NCI-H1048 (cell line): ENCODE measurements around the gene TTC19.
A peak's percentile ranks its signal among the peaks of the same experiment; 100 is the strongest.

ENCODE experiments used
- DNase-seq: peaks from one replicate; lab custom pipeline; 2025; lab: John Stamatoyannopoulos, UW

TTC19 gene, protein sequence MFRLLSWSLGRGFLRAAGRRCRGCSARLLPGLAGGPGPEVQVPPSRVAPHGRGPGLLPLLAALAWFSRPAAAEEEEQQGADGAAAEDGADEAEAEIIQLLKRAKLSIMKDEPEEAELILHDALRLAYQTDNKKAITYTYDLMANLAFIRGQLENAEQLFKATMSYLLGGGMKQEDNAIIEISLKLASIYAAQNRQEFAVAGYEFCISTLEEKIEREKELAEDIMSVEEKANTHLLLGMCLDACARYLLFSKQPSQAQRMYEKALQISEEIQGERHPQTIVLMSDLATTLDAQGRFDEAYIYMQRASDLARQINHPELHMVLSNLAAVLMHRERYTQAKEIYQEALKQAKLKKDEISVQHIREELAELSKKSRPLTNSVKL

DNA sequence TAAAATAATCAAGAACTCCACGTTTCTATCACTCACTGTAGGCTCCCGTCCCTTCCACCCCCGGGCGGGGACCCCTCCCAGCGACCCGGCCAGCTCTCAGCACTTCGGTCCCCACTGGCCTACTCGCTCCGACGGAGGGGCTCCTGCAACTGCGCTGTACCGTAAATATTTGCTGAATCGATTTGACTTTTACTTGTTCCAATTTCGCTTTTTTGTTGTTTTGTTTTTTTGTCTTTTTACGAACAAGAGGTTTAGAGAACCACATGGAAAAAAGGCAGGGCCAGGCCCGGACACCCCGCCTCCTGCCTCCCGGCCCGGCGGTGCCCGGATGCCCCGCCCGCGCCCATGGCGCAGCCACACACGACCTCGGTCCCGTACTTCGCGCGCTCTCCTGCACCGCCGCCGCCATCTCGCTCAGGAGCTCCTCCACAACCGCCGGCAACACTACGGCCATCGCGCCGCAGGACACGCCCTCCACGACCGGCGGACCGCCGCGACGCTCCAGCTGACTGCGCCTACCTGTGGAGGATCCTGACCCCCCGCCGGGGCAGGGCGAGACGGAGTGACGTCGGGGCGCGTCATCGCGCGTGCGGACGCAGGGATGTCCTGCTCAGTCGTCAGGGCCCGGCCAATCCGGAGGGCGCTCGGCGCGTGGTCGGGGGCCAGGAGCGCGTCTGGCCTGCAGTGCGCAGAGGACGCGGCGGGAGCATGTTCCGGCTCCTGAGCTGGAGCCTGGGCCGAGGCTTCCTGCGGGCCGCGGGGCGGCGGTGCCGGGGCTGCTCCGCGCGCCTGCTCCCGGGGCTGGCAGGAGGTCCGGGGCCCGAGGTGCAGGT is at the start of gene TTC19, which contains the start of gene ZSWIM7:
Gene TTC19, plus strand, starts transcription at position 684 of the 833 bp plus-strand sequence. Its CDS starts 25 bp downstream, at position 709.
Gene ZSWIM7, minus strand, starts transcription at position 564 of the 833 bp plus-strand sequence. Its CDS starts 110 bp downstream, at position 454.
- peak; percentile 95 for DNase-seq

DNA sequence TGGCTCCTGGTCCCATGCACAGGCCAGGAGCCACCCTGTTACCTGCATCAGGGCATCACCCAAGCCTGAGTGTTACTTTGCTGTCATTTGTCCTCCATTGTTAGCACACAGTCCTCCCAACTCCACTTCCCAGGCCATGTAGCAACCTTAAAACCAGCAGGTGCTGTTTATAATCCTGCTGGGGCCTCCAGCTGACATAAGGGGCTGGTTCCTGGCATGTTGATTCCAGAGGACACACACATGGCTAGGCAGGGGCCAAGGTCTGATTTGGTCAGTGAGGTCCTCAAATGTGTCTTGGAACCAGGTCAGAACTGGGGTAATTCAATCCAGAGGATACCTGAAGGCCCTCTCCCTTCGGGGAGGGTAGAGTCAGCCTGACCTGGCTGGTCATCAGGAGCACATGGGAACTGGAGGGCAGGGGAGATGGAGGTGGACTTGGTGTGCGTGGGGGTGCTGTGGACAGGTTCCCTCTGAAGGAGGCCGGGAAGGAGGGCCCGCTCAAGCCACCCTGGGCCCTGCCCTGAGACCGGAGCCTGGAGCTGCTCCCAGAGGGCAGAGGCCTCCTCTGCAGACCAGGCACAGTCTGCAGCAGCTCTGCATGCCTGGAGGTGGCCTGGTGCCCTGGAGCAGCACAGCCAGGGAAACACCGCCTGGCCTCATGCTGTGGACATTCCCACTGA is 48.1 kb upstream of the TTC19 start:
- DNase-seq: no peak

DNA sequence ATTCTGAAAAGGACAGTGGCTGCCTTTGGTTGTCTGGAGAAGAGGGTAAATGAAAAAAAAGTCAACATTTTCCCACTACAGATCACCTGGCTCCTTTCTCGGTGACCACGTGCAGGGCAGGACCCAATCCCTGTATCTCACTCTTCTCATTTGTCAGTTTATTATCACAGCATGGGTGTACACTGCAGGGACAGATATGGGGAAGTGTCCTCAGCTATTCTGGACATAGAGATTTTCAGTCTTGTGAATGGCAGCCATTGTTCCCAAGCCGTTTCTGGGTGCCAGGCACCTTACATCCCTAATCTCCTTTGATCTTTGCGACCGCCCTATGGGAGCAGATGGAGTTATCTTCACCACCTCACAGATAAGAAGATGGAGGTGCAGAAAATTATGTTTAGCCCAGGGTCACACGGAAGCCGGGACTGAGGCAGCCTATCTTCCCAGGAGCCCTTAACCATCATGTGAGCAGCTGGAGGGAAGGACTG is 47.5 kb upstream of the TTC19 start:
- DNase-seq: no peak

DNA sequence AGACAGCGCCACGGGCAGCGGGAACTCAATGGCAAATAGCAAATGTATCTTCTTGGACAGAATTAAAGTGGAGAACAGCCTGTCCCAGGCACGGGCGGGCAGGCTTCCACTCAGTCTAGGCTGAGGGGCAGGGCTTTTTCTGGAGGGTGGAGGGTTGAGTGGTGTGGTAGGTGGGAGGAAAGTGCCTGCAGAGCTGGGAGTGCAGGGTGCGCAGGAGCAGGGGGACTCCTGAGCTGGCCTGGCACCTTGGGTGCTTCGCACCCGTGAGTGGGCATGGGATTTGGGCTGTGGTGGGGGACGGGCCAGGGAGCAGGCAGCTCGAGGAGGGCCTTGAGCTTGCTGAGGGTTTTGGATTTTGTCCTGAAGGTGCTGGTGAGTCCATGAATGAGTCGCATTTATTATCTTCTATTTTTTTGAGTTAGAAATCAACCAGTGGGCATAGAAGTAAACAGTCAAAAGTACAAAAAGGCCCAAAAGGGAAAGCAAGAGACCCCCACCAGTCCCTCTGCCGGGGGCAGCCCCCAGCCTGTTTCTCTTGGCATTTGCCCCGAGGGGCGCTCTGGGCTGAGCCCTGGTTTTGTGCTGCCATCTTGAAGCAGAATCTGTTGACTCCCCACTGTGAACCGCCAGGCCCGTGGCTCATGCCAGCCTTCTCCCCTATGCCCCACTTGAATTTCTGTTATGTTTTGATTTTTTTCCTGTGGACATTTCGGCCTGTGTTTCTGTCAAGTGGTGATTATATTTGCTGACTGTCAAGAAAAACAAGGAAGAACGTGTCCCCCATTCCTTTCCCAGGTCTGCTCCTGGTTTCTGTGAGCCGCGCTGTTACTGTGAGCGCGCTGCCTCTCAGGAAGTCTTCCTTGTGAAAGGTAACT is 46.5 kb upstream of the TTC19 start:
- no peak for DNase-seq

DNA sequence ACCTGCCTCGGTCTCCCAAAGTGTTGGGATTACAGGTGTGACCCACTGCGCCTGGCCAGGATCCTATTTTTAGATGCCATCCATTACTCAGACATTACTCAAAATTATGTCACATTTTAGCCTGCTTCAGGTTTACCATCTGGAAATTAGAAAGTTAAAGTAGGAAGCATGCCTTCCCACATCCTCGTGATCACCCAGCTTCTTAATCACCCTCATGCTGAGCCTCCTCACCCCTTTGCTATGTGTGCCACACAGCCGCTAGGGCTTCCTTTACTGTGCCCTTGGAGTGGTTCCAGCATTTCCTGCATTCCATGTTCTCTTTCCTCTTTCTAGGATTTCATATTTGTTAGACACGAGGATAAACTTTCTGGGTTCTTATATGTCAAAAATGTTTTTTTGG is 45.4 kb upstream of the TTC19 start:
- DNase-seq: no peak

DNA sequence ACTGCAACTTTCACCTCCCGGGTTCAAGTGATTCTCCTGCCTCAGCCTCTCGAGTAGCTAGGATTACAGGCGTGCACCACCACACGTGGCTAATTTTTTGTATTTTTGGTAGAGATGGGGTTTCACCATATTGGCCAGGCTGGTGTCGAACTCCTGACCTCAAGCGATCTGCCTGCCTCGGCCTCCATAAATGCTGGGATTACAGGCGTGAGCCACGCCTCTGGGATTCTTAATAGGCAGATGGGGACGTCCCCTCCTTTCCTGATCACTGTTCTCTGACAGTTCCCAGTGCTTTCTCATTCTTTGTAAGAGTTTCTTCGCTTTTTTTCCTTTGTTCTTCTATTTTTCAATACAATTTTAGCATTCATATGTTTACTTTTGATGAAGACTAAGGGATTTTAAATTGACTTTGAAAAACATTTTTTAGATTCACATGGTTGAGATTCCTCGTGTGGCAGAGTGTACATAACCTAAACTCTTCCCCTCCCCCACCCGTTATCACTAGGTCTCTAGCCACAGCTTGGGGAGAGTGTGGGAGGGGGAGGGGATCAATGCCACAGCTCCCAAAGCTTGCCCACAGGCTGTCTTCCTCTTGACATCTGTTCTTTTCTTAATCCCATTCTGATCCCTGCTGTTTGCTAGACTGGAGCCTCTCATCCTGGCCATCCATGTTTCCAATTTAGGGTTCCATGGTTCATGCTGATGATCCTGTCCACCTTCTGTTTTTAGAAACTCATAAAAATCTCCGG is 43.7 kb upstream of the TTC19 start:
- DNase-seq: no peak

DNA sequence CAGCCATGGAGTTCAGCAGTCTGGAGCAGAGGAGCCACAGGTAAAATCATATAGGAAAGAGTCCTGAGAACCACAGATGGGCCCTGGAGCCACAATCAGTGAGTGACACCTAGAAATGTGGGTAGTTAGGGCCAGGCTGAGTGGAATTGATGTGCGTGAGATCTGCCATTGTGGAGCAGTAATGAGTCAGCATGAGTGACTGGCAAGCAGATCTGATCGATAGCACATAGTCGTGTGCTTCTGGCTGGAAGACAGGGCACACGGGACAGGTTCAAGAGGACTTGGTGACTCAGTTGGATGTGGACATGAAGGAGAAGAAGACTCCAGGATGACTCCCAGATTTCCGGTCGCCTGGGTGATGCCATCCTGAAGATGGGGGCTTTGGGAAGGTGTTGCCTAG is 42.4 kb upstream of the TTC19 start:
- no peak for DNase-seq

DNA sequence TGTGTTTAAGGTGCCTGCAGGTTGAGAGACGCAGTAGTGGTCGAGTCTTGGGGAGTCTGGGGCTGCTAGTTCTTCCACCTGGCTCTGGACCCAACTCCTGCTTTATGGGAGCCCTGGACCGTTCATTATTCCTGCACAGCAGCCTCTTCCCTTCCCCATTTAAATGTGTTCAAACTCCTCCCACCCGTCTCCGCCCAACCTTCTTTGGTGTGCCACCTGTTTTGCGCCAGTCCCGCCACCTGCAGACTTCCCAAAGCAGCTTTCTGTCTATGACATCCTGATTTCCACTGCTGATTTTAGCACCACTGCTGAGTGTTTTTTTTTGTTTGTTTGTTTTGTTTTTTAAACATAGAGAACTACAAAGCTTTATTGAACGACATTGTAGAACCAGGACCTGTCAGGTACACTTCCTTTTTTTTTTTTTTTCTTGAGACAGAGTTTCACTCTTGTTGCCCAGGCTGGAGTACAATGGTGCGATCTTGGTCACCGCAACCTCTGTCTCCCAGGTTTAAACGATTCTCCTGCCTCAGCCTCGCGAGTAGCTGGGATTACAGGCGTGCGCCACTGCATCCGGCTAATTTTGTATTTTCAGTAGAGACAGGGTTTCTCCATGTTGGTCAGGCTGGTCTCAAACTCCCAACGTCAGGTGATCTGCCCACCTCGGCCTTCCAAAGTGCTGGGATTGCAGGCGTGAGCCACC is 41.9 kb upstream of the TTC19 start:
- DNase-seq: no peak

DNA sequence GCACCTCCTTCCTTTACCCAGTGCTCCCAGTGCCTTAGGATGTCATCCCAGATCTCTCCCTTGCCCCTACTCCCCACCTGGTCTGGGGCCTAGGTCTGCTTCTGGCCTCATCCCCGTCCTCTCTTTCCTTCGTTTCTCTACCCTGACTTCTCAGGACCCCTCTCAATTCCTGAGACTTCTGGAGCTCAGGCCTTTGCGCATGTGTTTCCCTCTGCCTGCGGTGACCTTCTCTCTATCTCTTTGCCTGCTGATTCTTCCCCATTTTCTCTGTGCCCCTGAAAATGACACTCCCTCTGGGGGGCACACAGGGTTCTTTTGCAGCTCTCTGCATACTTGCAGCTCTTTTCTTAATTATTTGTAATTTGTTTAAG is 41.2 kb upstream of the TTC19 start:
- no peak for DNase-seq

DNA sequence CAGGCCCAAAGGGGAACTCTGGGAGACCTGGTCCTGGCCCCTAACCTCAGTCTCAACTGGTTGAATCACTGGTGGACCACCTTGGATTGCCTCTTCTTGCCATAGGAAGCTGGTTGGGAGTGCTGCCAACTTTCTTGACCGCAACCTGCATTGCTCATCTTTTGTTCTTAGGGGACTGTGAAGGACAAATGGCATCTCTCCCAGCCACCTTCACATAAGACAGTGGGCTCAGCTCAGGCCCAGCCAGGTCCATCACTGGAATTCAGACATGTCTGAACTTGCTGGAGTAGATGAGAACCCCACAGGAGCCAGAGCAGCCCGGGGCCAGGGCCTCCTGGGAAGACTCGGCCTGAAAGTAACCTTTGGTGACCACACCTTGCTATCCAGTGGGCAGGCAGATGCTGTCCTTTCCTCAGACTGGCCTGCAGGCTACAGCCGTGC is 35.9 kb upstream of the TTC19 start:
- no peak for DNase-seq

DNA sequence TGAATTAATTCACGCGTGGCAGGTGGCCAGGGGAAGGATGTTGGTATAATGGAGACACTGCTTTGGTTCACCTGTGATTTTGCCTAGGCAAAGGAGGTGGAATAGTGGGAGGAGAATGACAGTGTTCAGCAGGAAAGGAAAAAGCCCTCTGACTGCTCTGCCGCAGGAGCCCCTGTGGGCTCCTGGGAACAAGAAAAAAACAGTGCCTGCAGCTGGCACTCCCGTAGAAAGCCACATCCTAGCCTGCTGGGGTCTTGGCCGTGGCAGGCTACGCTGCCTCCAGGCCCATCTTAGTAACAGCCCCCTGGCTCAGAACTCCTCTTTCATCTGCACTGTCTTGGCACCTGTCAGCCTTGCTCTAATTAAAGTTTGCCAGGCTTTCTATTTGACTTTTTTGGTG is 34.1 kb upstream of the TTC19 start:
- no peak for DNase-seq

DNA sequence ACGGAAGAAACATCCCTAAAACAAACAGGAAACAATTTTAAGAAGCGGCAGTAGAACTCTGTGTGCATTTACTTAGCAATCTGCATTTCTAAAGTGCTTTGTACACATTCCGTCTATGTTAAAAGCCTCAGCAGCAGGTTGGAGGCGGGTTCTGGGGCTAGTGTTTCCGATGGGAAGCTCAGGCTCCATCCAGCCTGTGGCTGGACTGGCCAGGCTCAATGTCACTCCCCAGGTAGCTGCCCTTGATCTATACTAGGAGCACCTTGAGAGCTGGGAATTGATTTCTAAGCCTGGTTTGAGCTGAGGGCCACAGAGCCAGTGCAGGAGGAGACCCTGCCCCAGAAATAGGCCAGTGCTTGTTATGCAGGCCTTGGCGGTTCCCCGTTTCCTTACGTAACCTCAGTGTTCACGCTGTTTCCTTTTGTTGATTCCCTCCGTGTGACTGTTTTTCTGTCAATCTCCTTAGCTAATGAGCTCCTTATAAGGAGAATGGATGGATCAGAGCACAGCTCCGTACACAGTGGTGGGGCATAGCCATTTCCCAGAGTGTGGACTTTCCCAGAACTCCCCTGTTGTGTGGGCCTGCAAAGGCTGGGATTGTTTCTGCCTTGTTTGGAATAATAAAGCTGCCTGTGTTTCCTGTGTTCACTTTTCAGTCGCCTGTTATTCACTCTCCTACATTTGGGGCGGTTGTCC is 33.3 kb upstream of the TTC19 start:
- no peak for DNase-seq

DNA sequence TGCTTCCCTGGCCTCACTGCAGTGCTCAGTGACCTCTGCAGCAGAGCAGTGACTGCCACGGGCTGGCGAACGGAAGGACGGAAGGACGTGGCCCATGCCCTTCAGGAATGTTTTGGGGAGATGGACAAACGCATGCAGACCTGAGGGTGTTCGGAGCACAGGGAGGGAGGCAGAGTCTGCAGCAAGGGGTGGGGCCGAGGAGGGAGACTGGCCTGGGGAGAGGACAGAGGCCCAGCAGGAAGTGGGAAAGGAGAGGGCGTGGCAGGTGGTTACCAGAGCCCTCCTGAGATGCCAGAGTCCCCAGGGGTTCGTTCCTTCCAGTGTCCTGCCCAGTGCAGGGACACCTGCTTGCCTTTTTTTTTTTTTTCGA is 32.8 kb upstream of the TTC19 start:
- DNase-seq: no peak

DNA sequence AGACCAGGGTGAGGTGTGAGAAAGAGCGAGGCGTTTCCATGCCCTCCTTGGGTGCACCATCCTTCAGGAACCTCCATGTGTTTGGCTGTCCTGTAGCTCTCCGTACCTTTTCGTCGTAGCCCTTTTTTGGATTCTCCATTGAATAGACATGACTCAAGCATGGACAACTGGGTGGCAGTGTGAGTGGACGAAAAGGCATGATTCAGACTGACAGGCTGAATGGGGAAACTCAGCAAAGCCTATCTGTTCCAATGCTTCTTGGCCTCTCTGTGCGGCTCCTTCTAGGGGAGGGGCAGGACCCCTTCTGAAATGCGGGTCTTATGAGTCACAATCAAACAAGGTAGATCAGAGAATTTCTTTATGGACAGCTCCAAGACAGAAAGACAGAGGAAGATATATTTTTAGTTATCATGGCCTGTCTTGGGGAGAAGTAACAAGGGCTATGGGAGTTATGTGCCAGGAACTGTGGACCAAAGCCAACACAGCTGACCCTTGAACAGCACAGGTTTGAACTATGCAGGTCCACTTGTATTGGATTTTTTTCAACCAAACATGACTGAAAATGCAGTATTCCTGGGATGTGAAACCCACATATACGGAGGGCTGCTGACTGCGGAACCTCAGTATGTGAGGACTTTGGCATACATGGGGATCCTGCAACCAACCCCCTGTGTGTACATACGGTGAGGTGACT is 31.8 kb upstream of the TTC19 start:
- no peak for DNase-seq

DNA sequence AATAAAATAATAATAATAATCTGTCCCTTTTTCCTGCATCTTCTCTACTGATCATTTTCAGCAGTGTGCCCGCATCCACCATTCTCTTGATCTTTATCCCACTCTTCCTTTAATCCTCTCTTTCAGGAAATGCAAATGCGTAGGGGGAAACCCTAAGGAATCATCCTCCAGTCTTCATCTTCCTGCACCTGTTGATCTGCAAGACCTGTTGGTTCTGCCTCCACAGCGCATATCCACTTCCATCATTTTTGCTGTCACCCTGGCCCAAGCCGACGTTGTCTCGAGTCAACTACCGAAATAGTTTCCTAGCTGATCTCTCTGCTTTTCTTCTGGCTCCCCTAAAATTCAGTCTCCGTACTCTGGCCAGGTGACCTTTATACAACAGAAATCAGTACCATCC is 30.2 kb upstream of the TTC19 start:
- DNase-seq: no peak

DNA sequence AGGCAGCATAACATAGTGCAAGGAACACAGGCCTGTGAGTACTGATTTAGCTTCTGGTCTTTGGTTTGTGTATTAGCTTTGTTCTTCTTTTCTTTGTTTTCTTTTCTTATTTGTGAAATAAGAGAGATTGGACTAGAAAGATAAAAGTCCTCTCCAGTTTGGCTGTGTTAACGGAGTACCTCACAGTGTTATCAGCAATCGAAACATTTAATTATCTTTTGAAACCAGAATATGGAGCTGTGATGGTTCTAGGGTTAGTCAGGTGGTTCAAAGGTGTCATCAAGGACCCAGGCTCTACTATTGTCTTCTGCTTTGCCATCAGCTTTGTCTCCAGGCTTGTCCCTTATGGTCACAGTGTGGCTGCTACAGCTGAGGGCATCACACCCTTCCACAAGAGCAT is 29.1 kb upstream of the TTC19 start:
- no peak for DNase-seq

DNA sequence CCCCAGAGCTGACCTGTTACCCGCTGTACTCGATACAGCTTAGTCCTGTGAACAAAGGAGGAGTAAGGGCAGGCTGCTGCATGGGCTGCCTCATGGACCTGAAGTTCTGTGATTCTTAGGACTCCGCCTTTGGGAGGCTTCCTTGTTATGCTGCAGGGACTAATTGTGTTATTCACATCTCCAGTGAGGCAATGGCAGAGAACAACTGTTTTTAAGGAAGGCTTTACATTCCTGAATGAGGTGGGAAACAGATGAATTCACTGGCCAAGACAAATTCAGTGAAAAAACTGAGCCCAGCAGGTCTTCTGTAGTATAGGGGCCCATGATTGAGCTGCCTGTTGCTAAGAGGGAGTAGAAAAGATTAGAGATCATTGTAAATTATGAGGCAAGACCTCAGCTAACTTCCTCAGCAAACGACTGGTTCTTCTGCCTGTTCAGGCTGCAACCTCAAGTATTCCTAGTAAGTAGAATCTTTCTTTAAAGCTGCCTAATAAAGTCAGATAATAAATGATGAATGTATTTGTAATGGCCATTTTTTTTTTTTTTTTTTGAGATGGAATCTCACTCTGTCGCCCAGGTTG is 28.4 kb upstream of the TTC19 start:
- DNase-seq: no peak

DNA sequence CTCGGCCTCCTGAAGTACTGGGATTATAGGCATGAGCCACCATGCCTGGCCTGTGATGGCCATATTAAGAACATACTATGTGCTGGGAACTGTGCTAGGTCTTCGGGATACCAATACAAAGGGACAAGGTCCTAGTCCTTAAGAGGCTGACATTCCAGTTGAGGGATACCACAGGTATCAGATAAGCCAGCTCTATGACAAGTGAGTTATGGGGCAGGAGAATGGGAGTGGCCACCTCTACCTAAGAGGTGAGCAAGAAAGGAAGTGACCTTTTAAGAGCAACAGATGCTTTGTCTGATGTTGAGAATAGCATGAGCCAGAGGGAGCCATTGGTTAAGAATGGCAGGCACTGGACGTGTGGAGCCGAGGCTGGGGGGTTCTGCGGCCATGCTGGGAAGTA is 27.7 kb upstream of the TTC19 start:
- no peak for DNase-seq
